ENCODE results near the gene CORO2B. TPM values are rescaled to one million over a fixed set of nuclear protein-coding genes. Genes with fewer than 3 reads are reported as not detected.

CORO2B gene
- total and polyA plus RNA-seq, 2 of the 13 experiments (the other 11 are each of a cell fraction or from before 2014, with no cell fraction given), result 0.35 to 0.63 TPM

DNA sequence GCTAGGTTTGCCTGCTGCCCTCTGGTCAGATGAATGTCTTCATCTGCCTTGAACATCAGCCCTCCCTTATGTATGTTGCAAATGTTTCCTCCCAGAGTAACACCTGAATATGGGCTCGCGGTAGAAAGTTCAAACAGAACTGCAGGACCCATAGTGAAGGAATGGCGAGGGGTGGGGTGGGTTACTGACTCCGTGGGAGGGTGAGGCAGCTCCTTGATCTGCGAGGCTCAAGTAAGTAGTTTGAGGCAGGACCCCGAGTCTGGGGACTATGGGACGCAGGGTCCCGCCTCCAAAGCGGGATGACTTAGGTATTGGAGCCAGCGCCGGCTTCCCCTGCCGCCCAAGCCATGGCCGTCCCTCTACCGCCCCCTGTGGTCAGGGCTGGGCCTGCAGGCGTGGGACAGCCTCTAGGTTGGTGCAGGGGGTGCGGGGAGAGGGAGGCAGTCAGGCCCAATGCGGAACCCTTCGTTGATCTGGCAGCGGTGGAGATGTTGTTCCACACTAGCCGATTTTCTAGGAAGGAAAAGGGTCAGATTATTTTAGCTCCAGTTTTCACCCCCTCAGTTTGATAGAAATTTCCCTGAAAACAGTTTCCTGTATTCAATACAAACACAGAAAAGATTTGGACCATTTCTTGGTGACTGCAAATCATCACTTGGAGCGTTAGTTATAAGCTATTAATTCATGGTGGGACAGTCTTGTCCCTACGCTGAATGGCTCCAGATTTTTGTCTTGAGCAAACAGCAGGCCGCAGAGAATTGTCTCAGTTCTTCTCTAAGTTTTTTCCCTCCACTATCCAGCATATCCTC lies 72.3 kb downstream of the CORO2B start (continued):
- TF ChIP-seq, protein P1, sequence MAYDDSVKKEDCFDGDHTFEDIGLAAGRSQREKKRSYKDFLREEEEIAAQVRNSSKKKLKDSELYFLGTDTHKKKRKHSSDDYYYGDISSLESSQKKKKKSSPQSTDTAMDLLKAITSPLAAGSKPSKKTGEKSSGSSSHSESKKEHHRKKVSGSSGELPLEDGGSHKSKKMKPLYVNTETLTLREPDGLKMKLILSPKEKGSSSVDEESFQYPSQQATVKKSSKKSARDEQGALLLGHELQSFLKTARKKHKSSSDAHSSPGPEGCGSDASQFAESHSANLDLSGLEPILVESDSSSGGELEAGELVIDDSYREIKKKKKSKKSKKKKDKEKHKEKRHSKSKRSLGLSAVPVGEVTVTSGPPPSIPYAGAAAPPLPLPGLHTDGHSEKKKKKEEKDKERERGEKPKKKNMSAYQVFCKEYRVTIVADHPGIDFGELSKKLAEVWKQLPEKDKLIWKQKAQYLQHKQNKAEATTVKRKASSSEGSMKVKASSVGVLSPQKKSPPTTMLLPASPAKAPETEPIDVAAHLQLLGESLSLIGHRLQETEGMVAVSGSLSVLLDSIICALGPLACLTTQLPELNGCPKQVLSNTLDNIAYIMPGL (CRISPR knock-in tag; IDR thresholded peaks at IDR 0.05; ENCODE audit: borderline replicate concordance in 1 of 2, low read depth in 1 of 2), result peak; percentile 47 to 52; a peak in 1 of 4 replicates
- TF ChIP-seq KDM2A (CRISPR knock-in tag; IDR thresholded peaks at IDR 0.05; ENCODE audit: borderline replicate concordance, low read depth) (peak; percentile 37; the same call in 1 of the 2 replicates), STAG1 (CRISPR knock-in tag; IDR thresholded peaks at IDR 0.05) (peak; percentile 84), XRCC5 (optimal IDR thresholded peaks at IDR 0.05; ENCODE audit: low read length) (peak; percentile 63)
- TF ChIP-seq, protein P2, sequence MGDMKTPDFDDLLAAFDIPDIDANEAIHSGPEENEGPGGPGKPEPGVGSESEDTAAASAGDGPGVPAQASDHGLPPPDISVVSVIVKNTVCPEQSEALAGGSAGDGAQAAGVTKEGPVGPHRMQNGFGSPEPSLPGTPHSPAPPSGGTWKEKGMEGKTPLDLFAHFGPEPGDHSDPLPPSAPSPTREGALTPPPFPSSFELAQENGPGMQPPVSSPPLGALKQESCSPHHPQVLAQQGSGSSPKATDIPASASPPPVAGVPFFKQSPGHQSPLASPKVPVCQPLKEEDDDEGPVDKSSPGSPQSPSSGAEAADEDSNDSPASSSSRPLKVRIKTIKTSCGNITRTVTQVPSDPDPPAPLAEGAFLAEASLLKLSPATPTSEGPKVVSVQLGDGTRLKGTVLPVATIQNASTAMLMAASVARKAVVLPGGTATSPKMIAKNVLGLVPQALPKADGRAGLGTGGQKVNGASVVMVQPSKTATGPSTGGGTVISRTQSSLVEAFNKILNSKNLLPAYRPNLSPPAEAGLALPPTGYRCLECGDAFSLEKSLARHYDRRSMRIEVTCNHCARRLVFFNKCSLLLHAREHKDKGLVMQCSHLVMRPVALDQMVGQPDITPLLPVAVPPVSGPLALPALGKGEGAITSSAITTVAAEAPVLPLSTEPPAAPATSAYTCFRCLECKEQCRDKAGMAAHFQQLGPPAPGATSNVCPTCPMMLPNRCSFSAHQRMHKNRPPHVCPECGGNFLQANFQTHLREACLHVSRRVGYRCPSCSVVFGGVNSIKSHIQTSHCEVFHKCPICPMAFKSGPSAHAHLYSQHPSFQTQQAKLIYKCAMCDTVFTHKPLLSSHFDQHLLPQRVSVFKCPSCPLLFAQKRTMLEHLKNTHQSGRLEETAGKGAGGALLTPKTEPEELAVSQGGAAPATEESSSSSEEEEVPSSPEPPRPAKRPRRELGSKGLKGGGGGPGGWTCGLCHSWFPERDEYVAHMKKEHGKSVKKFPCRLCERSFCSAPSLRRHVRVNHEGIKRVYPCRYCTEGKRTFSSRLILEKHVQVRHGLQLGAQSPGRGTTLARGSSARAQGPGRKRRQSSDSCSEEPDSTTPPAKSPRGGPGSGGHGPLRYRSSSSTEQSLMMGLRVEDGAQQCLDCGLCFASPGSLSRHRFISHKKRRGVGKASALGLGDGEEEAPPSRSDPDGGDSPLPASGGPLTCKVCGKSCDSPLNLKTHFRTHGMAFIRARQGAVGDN (CRISPR knock-in tag; IDR thresholded peaks at IDR 0.05), result peak; percentile 25; the same call in 1 of the 2 replicates

Measured in HepG2 (cell line).